ENCODE results near the gene ABCA13.
"Not testable (repeated sequence)": the region's sequence is repeated elsewhere in the genome, so short reads cannot be mapped to it uniquely, and the experiment has no call there.

DNA sequence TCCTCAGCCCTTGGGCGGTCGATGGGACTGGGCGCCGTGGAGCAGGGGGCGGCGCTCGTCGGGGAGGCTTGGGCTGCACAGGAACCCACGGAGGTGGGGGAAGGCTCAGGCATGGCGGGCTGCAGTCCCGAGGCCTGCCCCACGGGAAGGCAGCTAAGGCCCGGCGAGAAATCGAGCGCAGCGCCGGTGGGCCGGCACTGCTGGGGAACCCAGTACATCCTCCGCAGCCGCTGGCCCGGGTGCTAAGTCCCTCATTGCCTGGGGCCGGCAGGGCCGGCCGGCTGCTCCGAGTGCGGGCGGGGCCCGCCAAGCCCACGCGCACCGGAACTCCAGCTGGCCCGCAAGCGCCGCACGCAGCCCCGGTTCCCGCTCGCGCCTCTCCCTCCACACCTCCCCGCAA lies 31.7 kb downstream of the ABCA13 start:
- not testable (repeated sequence) for TF ChIP-seq POLR2AphosphoS5 (IDR thresholded peaks at IDR 0.05; ENCODE audit: low read depth, low read length); SIN3A (IDR thresholded peaks at IDR 0.05; ENCODE audit: borderline replicate concordance, insufficient read depth, low read depth, low read length); CTCF (IDR thresholded peaks at IDR 0.05); REST (IDR thresholded peaks at IDR 0.05; ENCODE audit: insufficient read depth in 1 of 2, low read depth in 2 of 2, low read length in 1 of 2)

Data from Panc1 (cell line).